NCI-H2196 (cell line): ENCODE results near the gene PHTF2.
A peak's percentile ranks its signal among the peaks of the same experiment; 100 is the strongest.

Source experiments
- DNase-seq: peaks from one replicate; lab custom pipeline; 2025; ENCODE audit not compliant: unreplicated experiment; lab: John Stamatoyannopoulos, UW

The PHTF2 gene

DNA sequence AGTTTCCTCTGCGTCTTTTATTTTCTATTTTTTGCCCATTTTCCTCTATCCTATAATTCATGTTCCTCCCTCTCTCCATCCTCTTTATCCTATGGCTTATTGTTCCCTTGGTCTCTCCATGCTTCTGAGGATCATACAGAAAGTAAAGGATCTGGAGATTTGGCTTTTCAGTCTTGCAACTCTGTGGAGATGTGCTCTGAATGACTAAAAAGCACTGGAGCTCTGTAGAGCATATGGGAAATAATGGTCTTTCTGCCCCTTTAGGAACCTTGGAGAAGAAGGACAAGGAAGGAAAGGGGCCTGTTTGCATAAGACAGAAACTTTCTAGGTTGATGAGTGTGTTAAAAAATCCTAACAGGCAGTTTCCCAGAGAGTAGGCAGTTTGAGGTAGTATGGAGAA is 120.1 kb downstream of the PHTF2 start:
- DNase-seq: no peak

DNA sequence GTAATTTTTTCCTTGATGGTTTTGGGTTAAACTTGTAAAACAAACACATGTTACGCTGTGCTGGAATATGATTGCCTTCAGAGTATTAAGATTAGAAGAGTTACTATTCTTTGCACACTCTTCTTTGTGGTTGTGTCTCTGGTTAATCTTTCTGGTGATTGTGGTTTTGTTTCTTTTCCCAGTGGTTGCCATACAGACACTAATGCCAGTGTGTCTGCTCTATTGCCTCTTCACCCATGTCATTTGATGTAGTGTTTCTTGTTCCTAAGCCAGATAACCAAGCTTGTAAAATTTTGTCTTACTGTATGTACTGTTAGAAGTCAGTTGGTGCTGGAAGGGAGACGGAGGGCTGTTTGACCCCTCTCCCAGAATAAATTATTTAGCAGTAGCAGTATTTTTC is 124.8 kb downstream of the PHTF2 start:
- DNase-seq: no peak

DNA sequence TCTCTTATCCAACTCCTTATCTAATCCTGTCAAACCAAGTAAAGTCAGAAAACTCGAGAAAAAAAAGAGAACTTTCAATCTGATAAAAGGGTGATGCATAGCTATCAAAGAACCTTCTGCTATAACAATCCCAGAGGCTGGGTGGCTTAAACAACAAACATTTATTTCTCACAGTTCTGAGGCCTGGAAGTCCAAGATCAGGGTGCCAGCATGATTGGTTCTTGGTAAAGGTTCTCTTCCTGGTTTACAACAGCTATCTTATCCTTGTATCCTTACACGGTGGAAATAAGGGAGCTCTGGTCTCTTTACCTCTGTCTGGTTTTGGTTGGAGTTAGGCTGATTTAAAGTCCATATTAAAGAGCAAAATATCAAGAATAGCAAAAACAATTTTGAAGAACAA is 131.9 kb downstream of the PHTF2 start:
- DNase-seq: no peak

DNA sequence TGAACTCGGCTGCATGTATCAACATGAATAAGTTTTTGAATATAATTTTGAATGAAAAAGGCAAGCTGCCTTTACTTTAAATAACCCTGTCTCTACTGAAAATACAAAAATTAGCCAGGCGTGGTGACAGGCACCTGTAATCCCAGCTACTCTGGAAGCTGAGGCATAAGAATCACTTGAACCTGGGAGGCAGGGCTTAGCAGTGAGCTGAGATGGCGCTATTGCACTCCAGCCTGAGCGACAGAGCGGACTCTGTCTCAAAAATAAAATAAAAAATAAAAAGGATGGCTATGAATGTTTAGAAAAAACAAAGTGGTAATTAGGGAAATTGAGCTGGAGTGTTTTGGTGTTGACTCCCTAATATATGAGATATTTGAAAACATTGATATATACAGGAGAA is 133.3 kb downstream of the PHTF2 start:
- no peak for DNase-seq

DNA sequence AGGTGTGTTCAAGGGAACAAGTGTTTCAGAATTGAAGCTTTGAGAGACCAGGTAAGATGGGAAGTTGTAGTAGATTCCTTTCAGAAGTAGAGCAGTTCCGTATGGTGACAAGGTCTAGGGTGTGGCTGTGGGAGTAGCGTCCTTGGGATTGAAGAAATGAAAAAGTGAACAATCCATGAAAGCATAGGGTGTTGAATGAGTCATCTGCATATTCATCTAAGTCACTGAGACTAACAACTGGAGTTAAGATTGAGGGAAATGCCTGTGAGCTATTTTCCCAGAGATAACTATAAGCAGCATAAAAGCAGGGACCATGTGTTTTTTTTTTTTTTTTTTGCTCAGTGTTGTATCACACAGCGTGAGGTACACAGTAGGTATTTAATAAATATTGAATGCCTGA is 134.8 kb downstream of the PHTF2 start:
- no peak for DNase-seq

DNA sequence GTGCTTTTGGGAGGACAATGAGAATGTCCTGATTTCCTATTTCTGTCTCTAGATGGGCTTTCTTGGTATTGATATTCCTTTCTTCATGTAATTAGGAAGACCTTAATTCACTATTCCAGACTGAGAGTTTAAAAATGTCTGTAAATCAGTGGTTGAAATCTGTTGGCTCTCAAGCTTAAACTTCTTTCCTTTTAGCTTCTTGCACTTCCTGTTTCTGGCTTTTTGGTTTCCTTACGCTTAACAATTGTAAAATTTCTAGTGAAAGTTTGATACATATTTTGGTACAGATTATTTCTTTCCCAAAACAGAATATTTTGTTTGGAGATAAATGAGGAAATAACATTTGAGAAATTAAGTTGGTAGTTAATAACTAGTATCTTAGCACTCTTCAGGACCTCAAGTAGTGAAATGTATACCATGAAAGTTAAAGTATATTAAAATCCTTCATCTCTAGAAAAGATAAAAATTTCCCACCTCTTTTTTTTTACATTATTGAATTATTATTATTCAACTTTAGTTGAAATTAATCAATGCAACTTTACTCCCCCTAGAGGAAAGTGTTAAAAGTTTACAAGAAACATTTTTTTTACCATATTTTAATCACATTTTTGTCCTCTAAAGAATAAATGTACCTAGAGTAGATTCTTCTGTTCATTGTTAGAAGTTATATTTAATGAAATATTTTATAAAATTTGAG is 137.2 kb downstream of the PHTF2 start:
- DNase-seq: no peak

DNA sequence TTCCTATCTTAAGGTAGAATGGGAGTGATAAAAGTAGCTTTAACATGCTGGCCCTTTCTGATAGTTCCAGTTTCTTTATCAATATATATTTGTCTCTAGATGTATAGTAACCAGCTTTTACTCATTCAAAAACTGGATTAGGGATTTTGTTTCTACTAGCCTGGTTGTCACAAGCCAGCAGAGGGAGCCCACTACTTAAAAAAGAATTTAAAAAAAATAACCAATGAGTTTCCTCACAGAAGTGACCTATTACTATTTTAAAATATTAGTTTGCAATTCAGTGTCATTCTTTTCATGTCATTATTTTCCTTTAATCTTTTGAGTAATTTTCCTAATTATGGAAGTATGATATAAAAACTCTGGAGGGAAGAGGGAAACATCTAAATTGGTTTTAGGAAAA is 142.1 kb downstream of the PHTF2 start:
- DNase-seq: peak; percentile 38

DNA sequence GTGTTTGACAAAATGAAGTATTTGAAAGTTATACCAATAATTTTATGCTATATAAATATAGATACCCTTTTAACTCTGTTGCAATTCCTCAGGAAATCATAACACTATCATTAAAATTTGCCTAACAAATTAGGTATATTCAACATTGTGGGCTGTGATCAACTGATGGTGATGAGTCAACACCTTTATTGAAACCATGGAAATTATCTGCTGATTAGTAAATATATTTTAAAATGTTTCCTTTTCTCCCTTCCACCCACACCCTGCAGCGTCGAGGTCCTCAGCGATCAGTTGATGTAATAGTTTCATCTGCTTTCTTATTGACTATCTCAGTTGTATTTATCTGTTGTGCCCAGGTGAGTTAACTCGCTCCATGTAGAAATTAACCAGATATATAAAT is 143.9 kb downstream of the PHTF2 start:
- DNase-seq: no peak

DNA sequence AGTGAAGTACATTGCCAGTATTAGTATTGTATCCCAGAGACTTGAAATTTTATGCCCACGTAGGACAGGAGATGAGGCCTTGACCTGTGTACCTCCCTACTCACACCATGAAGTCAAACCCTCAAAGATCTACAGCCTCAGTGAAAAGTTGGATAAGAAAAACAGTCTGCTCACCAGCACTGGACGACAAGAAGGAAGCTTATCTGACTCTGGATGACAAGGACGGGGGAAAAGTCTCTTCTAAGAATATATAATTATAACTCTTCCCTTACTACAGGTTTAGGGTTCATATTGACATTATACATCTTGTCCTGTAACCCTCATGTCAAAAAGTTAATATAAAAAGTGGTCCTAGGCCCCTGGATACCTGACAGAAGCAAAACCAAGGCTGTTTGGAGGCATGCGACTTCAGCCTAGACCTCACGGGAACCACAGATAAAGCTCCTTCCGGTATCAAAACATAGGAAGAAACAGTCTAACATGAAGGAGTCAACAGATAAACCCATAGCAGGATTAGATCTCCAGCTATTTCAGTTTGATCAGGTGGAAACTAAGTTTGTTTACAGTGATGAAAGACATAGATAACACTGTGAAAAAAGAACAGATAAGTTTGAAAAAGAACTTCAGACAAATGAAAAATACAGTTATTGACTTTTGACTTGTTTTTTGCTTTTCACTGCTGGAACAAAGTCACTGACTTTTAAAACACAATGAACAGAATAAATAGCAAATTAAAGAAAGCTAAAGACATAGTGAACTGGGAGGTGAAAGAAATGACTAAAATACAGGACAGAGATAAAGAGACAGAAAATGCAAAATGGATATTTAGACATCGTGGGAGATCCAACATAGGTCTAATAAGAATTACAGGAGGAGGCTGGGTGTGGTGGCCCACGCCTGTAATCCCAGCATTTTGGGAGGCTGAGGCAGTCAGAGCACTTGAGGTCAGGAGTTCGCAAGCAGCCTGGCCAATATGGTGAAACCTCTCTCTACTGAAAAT is 145.9 kb downstream of the PHTF2 start:
- DNase-seq: no peak

DNA sequence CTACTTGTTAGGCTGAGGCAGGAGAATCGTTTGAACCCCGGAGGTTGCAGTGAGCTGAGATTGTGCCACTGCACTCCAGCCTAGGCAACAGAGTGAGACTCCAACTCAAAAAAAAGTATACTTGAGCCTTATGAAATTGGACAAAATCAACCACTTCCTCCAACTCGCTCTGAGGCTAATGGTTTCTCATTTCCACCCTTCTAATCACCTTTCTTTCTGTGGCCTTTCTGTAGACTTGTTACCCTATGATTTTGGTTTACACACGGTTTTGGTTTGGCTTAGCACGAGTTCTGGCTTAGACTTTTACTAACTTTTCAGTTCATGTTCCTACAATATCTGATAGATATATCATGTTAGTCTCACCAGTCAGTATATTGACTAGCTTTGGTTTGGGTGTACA is 152.0 kb downstream of the PHTF2 start:
- no peak for DNase-seq

DNA sequence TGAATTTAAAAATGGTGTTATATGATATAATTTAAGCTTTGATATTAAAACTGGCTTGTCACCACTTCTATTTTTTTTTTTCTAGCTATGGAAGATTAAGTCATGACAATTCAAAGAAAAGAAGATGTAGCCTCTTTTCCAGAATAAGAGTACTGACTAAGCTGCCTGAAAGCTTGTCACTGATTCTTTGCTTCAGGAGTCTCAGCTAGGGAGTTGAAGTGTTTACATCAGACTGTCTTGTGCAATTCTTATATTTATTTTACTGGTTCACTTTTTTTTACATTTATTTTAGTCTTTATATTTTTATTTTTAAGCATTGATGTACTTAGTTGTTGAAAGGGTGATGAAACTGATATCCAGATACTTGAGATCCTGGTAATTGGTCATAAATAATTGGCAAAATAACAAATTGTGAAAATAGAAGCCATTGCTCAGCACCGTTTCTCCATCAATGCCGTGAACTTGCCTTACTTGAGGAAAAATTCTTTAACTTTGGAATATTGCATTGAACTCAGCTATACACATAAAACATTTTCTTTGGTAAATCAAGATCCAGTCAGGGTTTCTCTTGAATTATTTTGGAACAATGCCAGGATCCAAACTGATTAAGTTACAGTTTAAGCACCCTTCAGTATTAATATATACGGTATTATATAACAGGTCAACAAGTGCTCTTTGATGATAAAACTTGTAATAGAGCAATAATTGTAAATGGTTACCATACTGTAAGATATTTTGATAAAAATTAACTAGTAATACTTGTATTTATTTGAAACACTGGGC is 156.4 kb downstream of the PHTF2 start:
- no peak for DNase-seq

DNA sequence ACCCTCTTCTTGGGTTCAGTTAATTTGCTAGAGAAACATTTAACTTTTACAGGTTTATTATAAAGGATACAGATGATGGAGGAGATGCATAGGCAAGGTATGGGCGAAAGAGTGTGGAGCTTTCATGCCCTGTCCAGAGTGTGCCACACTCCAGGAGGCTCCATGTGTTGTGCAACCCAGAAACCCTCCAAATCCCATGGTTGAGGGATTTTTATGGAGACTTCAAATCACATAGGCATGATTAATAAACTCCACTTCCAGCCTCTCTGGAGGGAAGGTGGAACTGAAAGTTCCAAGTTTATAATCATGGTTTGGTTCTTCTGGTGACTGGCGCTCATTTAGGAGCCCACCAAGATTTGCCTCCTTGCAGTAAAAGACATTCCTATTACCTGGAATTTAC is 159.9 kb downstream of the PHTF2 start:
- no peak for DNase-seq

DNA sequence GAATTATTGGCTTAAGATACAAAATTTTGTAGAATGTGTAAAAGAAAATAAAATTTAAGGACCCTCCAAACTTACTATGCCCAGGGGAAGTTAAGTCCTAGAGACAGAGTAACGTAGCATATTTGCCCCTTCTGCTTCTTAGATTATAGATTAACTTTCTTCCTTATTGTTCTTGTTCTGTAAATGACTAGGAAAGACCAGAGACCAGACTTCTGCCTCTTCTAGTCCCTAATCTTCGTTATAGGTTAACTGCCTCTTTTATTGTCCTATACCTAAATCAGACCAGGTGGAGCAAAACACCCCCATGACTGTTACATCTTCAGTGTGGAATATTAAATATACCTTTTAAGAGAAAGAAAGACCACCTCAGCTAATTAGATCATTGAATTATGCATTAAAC is 160.5 kb downstream of the PHTF2 start:
- no peak for DNase-seq

DNA sequence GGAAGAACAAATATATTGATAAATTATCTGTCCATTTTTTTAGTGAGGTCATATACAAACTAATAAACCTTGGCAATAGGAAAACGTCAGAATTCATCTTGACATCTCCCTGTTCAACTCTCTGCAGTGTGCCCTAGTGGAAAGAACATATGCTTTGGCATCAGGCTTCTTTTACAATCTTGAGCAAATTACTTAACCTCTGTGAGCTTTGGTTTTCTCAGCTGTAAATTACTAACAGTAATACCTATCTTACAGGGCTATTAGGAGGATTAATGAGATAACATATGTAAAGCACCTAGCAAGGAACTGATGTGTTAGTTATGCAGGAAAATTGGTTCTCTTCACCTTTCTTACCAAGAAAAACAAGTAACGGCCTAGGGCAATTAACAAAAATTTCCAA is 161.8 kb downstream of the PHTF2 start:
- no peak for DNase-seq

DNA sequence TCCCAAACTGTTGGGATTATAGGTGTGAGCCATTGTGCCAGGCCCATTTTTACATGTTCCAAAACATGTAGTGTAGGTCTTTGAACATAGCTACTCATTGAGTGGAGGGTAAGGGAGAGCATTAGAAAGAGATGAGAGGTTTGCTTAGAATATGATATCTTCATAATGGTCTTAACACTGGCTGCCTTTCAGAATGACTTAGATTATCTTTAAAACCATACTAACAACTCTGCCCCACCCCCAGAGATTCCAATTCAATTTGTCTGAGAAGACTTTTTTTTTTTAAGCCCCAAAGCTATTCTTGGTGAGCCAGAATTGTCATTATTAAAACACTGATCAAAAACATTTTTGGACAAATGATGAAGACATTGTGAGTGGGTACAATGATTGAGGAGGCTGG is 168.9 kb downstream of the PHTF2 start:
- DNase-seq: no peak

DNA sequence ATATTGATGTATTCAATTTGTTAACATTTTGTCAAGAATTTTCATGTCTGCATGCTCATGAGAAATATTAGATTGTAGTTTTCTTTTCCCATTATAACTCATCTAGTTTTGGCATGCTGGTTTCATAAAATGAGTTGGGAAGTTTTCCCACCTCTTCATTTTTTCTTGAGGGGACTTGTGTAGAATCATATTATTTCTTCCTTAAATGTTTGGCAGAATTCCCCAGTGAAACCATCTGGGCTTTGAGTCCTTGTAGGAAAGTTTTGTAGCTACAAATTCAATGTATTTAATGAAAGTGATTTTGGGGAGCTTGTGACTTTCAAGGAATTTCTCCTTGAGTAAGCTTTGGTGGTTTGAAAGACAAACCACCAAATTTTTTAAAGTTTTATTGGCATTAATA is 173.2 kb downstream of the PHTF2 start:
- no peak for DNase-seq

DNA sequence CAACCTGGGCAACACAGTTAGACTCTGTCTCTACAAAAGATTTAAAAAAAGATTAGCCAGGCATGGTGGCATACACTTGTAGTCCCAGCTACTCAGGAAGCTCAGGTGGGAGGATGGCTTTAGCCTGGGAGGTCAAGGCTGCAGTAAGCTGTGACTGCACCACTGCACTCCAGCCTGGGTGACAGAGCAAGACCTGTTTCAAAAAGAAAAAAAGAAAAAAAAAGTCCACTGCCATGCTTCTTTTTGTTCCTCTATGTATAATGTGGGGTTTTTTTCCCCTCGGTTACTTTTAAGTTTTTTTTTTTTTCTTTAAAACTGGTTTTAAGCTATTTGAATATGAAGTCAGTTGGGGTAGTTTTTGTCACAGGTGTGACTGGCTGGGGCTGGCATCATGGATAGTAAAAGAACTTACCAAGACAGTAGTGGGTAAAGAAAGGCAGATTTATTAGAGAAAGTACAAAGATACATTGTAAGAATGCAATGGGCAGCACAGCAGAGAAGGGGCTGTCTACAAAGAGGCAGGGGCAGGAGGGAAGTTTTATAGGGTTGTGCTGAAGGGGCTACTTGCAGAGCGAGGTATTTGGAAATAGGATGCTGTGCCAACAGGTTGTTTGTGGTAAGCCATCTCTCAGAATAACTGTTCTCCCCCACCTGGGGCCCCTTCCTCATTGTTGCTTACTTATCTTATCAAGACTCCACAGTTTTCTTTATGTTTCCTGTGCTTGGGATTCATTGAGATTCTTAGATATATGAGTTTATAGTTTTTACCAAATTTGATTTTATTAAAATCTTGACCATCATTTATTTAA is 177.3 kb downstream of the PHTF2 start:
- DNase-seq: no peak

DNA sequence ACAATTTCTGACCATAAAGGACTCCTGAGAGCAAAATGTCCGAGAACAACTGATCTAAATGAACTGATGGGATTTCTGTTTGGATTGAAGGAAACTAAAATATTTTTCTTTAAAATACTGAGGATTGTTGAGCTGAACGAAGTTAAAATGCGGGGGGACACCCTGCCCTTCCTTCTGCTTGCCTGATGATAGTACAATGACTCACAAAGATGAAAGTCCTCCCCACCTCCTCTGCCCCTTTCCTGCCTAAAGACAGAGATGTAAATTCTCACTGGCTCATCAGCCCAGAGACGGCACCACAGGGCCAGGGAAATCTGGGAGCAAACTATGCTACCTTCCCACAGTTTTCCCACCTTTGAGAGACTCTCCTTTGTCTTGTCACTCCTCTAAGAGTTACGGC is 180.6 kb downstream of the PHTF2 start:
- no peak for DNase-seq

DNA sequence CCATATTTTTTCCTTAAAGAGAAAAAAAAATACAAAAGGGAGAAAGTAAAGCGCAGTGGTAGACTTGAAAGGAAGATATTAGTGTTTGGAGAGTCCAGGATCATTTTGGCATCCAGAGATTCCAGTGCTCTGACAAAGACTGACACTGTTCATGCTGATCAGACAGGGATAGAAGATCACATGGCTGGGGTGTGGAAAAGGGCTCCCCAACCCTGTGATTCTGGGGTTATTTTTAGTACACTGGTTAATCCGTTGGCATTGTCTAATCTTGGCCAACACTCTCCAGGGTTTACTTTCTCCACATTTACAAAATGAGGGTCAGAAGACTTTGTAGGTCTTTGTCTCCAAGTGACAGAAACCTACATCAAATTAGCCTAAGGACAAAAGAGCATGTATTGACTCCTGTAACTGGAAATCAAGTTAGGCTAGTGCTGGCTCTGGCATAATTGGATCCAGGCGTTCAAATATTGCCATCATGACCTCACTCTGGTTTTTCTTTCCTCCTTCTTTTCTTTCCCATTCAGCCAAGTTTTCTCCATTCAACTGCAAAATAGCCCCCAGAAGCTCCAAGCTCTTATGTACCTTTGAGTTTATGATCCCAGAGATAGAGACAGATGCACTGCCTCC is 181.6 kb downstream of the PHTF2 start:
- no peak for DNase-seq

DNA sequence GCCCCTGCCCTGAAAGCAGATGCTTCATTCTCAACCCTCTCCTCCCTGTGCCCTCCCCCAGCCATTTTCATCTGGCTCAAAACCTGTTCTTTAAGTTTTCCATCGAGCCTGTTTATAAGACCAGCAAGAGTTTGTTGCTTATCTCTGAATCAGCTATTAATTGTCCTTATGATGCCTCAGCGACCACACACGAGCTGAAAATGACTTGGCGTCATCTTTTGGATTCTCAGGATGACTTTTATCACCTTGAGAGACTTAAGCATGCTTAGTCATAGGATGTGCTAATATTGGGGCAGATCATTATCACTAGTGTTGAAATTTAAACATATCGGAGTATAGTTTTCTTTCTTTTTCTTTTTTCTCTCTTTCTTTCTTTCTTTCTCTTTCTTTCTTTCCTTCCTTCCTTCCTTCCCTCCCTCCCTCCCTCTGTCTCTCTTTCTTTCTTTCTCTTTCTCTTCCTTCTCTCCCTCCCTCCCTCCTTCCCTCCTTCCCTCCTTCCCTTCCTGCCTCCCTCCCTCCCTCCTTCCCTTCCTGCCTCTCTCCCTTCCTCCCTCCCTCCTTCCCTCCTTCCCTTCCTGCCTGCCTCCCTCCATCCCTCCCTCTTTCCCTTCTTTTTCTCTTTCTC is 184.5 kb downstream of the PHTF2 start:
- DNase-seq: no peak
